ENCODE results near the gene LIFR.

The LIFR gene

DNA sequence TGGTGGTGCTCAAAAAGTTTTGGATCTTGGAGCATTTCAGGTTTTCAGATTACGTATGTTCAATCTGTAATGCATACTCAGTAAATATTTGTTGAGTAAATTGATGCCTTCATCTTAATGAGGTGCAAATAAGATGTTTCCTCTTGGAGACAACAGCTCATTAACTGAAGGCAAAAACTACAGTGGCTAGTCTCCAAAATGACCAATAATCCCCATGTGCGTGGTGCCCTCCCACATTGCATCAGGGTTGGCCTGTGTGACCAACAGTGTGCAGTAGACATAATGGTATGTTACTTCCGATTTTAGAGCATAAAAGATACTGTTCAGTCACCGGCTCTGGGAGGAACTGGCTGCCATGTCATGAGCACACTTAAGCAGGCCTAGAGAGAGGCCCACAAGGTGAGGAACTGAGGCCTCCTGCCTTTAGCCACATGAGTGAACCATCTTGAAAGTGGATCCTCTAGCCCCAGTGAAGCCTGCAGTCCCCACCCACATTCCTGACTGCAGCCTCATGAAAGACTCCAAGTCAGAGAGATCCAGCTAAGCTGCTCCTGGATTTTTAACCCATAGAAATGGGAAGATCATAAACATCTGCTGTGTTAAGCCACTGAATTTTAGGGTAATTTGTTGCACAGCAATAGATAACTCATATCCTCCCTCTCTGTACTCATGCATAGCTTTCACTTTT is 55.7 kb downstream of the LIFR start:
- Histone ChIP-seq H3K4me3 (ENCODE audit: low read length) (no peak overlapping the region), H3K9ac (ENCODE audit: low read depth, low read length) (no peak overlapping the region), H3K4me1 (ENCODE audit: insufficient read depth, low read length) (no peaks in the 10 kb centered on the region), H3K9me3 (ENCODE audit: insufficient read depth, low read depth, low read length) (no peaks in the 10 kb centered on the region), H3K27me3 (ENCODE audit: insufficient read depth, low read length) (no peaks in the 10 kb centered on the region), H3K27ac (ENCODE audit: low read length) (no peak overlapping the region), H3K36me3 (ENCODE audit: insufficient read depth, low read depth, low read length) (peaks cover 6% of the 10 kb centered on the region)

- Histone ChIP-seq H3K9me3 (ENCODE audit: insufficient read depth, low read depth, low read length) (no peaks in the 10 kb centered on the region), H3K4me1 (ENCODE audit: insufficient read depth, low read length) (no peaks in the 10 kb centered on the region), H3K27ac (ENCODE audit: low read length) (no peak overlapping the region), H3K9ac (ENCODE audit: low read depth, low read length) (no peak overlapping the region), H3K4me3 (ENCODE audit: low read length) (no peak overlapping the region), H3K27me3 (ENCODE audit: insufficient read depth, low read length) (no peaks in the 10 kb centered on the region), H3K36me3 (ENCODE audit: insufficient read depth, low read depth, low read length) (peaks cover 6% of the 10 kb centered on the region)
These were observed 58.5 kb downstream of the LIFR start for GRCh38 chr5:38497946-38498345.

GRCh38 chr5:38494763-38495162 is 61.7 kb downstream of the LIFR start:
- Histone ChIP-seq H3K27me3 (ENCODE audit: insufficient read depth, low read length) (no peaks in the 10 kb centered on the region), H3K4me3 (ENCODE audit: low read length) (no peak overlapping the region), H3K27ac (ENCODE audit: low read length) (no peak overlapping the region), H3K9ac (ENCODE audit: low read depth, low read length) (no peak overlapping the region), H3K4me1 (ENCODE audit: insufficient read depth, low read length) (no peaks in the 10 kb centered on the region), H3K36me3 (ENCODE audit: insufficient read depth, low read depth, low read length) (peaks cover 6% of the 10 kb centered on the region; the same call in 1 of the 2 replicates), H3K9me3 (ENCODE audit: insufficient read depth, low read depth, low read length) (no peaks in the 10 kb centered on the region)

- no peaks in the 10 kb centered on the region for H3K9me3 ChIP-seq (ENCODE audit: insufficient read depth, low read depth, low read length)
- no peaks in the 10 kb centered on the region for H3K27me3 ChIP-seq (ENCODE audit: insufficient read depth, low read length)
These were observed 62.3 kb downstream of the LIFR start for GRCh38 chr5:38494175-38494574.

GRCh38 chr5:38483805-38484398 is 72.5 kb downstream of the LIFR start:
- Histone ChIP-seq H3K4me1 (ENCODE audit: insufficient read depth, low read length) (no peaks in the 10 kb centered on the region), H3K27ac (ENCODE audit: low read length) (no peak overlapping the region), H3K36me3 (ENCODE audit: insufficient read depth, low read depth, low read length) (peaks cover 26% of the 10 kb centered on the region), H3K9ac (ENCODE audit: low read depth, low read length) (no peak overlapping the region), H3K9me3 (ENCODE audit: insufficient read depth, low read depth, low read length) (no peaks in the 10 kb centered on the region), H3K4me3 (ENCODE audit: low read length) (no peak overlapping the region), H3K27me3 (ENCODE audit: insufficient read depth, low read length) (no peaks in the 10 kb centered on the region)

More at GRCh38 chr5:38494175-38494574, 62.3 kb downstream of the LIFR start:
- Histone ChIP-seq H3K4me1 (ENCODE audit: insufficient read depth, low read length) (no peaks in the 10 kb centered on the region), H3K4me3 (ENCODE audit: low read length) (no peak overlapping the region), H3K9ac (ENCODE audit: low read depth, low read length) (no peak overlapping the region), H3K36me3 (ENCODE audit: insufficient read depth, low read depth, low read length) (peaks cover 7% of the 10 kb centered on the region; the same call in 1 of the 2 replicates), H3K27ac (ENCODE audit: low read length) (no peak overlapping the region)

DNA sequence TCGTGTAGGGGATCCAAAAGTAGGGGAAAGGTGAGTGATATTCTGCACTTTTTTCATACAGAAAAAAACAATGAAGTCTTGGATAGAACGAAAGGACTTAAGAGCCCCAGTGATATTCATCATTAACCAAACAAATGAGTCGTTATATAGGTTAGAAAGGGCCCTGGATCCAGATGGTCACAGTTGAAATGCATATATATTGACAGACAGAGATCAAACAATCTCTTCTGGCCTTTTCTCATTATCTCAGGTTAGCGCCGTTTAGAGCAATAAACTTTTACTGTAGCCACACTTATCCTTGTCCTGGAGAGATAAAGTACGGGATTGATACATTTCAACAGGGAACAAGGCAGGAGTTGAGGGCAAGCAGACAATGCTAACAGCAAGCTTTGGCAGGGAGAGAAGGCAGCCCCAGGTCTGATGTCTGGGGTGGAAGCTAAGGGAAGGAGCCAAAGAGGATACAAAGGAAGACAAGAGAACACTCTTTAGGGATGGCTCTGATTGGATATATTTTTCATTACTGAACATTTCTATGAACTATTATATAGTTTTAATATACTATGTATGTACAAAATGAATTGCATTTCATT is 77.0 kb downstream of the LIFR start:
- Histone ChIP-seq H3K9ac (ENCODE audit: low read depth, low read length) (no peak overlapping the region), H3K36me3 (ENCODE audit: insufficient read depth, low read depth, low read length) (peaks cover 8% of the 10 kb centered on the region), H3K4me1 (ENCODE audit: insufficient read depth, low read length) (no peaks in the 10 kb centered on the region), H3K4me3 (ENCODE audit: low read length) (no peak overlapping the region), H3K27me3 (ENCODE audit: insufficient read depth, low read length) (no peaks in the 10 kb centered on the region), H3K9me3 (ENCODE audit: insufficient read depth, low read depth, low read length) (no peaks in the 10 kb centered on the region), H3K27ac (ENCODE audit: low read length) (no peak overlapping the region)

GRCh38 chr5:38478878-38479277 is 77.6 kb downstream of the LIFR start:
- H3K27me3 ChIP-seq (ENCODE audit: insufficient read depth, low read length): no peaks in the 10 kb centered on the region
- peaks cover 8% of the 10 kb centered on the region for H3K36me3 ChIP-seq (ENCODE audit: insufficient read depth, low read depth, low read length)
- H3K4me3 ChIP-seq (ENCODE audit: low read length): no peak overlapping the region
- no peak overlapping the region for H3K27ac ChIP-seq (ENCODE audit: low read length)
- H3K9me3 ChIP-seq (ENCODE audit: insufficient read depth, low read depth, low read length): no peaks in the 10 kb centered on the region
- no peaks in the 10 kb centered on the region for H3K4me1 ChIP-seq (ENCODE audit: insufficient read depth, low read length)
- H3K9ac ChIP-seq (ENCODE audit: low read depth, low read length): no peak overlapping the region

GRCh38 chr5:38478166-38478565 is 78.3 kb downstream of the LIFR start:
- H3K27ac ChIP-seq (ENCODE audit: low read length): no peak overlapping the region

GRCh38 chr5:38473008-38473407 is 83.4 kb downstream of the LIFR start:
- H3K27me3 ChIP-seq (ENCODE audit: insufficient read depth, low read length): no peaks in the 10 kb centered on the region
- no peak overlapping the region for H3K9ac ChIP-seq (ENCODE audit: low read depth, low read length)
- H3K4me1 ChIP-seq (ENCODE audit: insufficient read depth, low read length): no peaks in the 10 kb centered on the region; the same call in 1 of the 2 replicates
- no peak overlapping the region for H3K4me3 ChIP-seq (ENCODE audit: low read length)
- H3K27ac ChIP-seq (ENCODE audit: low read length): no peak overlapping the region
- H3K36me3 ChIP-seq (ENCODE audit: insufficient read depth, low read depth, low read length): no peaks in the 10 kb centered on the region
- H3K9me3 ChIP-seq (ENCODE audit: insufficient read depth, low read depth, low read length): no peaks in the 10 kb centered on the region

More at GRCh38 chr5:38478166-38478565, 78.3 kb downstream of the LIFR start:
- Histone ChIP-seq H3K27me3 (ENCODE audit: insufficient read depth, low read length) (no peaks in the 10 kb centered on the region), H3K4me1 (ENCODE audit: insufficient read depth, low read length) (no peaks in the 10 kb centered on the region), H3K9ac (ENCODE audit: low read depth, low read length) (no peak overlapping the region), H3K4me3 (ENCODE audit: low read length) (no peak overlapping the region), H3K36me3 (ENCODE audit: insufficient read depth, low read depth, low read length) (peaks cover 8% of the 10 kb centered on the region), H3K9me3 (ENCODE audit: insufficient read depth, low read depth, low read length) (no peaks in the 10 kb centered on the region)

GRCh38 chr5:38472541-38472940 is 83.9 kb downstream of the LIFR start:
- Histone ChIP-seq H3K27ac (ENCODE audit: low read length) (no peak overlapping the region), H3K9ac (ENCODE audit: low read depth, low read length) (no peak overlapping the region), H3K27me3 (ENCODE audit: insufficient read depth, low read length) (no peaks in the 10 kb centered on the region), H3K4me1 (ENCODE audit: insufficient read depth, low read length) (no peaks in the 10 kb centered on the region; the same call in 1 of the 2 replicates), H3K36me3 (ENCODE audit: insufficient read depth, low read depth, low read length) (no peaks in the 10 kb centered on the region), H3K9me3 (ENCODE audit: insufficient read depth, low read depth, low read length) (no peaks in the 10 kb centered on the region), H3K4me3 (ENCODE audit: low read length) (no peak overlapping the region)

DNA sequence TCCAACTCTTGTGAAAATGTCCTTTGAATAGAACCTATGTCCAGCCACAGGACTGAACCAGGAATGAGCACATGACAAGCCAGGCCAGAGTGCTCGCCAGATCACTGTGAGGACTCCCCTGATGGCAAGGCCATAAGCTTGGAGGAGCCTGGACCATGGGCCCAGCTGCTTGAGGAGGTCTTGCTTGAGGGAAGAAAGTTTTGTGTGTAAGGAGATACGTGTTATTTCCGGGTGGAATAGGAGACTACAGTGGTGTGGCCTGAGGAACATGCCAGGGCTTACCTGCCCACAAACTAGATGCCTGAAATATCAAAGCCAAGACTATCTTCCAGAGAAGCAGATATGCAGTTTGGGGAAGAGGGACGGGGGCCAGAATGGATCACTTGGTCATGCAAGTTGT is 84.7 kb downstream of the LIFR start:
- H3K27ac ChIP-seq (ENCODE audit: low read length): no peak overlapping the region
- no peak overlapping the region for H3K4me3 ChIP-seq (ENCODE audit: low read length)
- H3K27me3 ChIP-seq (ENCODE audit: insufficient read depth, low read length): no peaks in the 10 kb centered on the region
- no peak overlapping the region for H3K9ac ChIP-seq (ENCODE audit: low read depth, low read length)
- no peaks in the 10 kb centered on the region; the same call in 1 of the 2 replicates for H3K4me1 ChIP-seq (ENCODE audit: insufficient read depth, low read length)
- H3K9me3 ChIP-seq (ENCODE audit: insufficient read depth, low read depth, low read length): no peaks in the 10 kb centered on the region
- no peaks in the 10 kb centered on the region for H3K36me3 ChIP-seq (ENCODE audit: insufficient read depth, low read depth, low read length)
